ENCODE measurements around the gene RNASE12. TPM values are rescaled to one million over a fixed set of nuclear protein-coding genes. Genes with fewer than 3 reads are reported as not detected.
A peak's percentile ranks its signal among the peaks of the same experiment; 100 is the strongest.
"Not testable (repeated sequence)": the region's sequence is repeated elsewhere in the genome, so short reads cannot be mapped to it uniquely, and the experiment has no call there.

The RNASE12 gene
- total and polyA plus RNA-seq, 8 donors = not detected

DNA sequence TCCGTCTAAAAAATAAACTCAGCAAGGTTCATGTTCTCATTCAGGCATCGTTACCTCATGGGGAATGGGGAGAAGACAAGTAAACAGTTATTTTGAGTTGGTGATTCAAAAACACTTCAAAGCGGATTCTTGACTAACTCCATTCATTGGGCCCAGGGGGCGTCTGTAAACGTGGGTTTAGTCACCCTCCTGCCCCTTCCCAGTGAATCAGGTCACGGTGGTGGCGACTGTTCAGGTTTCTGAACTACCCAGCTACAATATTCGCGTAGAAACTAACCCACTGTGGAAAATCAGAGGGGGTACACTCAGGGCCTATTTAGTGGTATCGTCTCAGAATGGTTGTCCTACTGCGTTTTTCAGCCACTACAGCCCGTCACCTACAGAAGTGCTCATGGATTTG is 35.1 kb upstream of the RNASE12 start:
- DNase-seq (no peak), ATAC-seq (no peak), FAIRE-seq (no peak)
- H3K4me1 ChIP-seq = peaks cover 0 to 5% (median 2%) of the 10 kb centered on the region in 3 donors
- H3K27ac ChIP-seq = no peak overlapping the region
- H3K4me3 ChIP-seq = no peak overlapping the region
- intact Hi-C loops (cut with DNase I) = no loop called here
- no peaks in the 10 kb centered on the region for H3K9me3 ChIP-seq
- TF ChIP-seq, protein P1, sequence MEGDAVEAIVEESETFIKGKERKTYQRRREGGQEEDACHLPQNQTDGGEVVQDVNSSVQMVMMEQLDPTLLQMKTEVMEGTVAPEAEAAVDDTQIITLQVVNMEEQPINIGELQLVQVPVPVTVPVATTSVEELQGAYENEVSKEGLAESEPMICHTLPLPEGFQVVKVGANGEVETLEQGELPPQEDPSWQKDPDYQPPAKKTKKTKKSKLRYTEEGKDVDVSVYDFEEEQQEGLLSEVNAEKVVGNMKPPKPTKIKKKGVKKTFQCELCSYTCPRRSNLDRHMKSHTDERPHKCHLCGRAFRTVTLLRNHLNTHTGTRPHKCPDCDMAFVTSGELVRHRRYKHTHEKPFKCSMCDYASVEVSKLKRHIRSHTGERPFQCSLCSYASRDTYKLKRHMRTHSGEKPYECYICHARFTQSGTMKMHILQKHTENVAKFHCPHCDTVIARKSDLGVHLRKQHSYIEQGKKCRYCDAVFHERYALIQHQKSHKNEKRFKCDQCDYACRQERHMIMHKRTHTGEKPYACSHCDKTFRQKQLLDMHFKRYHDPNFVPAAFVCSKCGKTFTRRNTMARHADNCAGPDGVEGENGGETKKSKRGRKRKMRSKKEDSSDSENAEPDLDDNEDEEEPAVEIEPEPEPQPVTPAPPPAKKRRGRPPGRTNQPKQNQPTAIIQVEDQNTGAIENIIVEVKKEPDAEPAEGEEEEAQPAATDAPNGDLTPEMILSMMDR (IDR thresholded peaks at IDR 0.05) = no peak
- H3K36me3 ChIP-seq = no peaks in the 10 kb centered on the region
- WGBS, 2 donors = 24 to 27% methylated on average over 12 of the region's 12 CpGs
- no peaks in the 10 kb centered on the region for H3K27me3 ChIP-seq

DNA sequence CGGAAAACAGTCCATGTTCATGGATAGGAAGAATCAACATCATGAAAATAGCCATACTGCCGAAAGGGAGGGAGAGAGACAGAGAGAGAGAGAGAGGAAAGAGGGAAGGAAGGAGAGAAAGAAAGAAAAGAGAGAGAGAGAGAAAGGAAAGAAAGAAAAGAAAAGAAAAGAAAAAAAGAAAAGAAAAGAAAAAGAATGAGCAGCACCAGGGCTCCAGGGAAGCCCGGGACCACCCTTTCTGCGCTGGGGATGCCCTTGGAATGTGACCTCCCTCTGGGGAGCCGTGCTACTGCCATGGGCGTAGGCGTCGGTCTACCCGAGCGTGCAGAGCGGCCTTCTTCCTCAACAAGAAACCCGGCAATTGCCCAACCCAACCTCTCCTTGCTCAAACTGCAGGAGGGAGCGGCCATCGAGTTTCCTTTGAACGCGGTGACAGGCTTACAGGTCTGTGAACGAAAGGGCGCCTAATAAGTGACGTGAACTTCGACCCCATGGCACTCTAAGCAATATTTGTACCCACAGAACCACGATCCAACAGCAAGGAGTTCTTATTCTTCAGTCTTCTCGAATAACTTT is 33.4 kb upstream of the RNASE12 start:
- Histone ChIP-seq H3K9me3 (no peaks in the 10 kb centered on the region), H3K27me3 (no peaks in the 10 kb centered on the region), H3K4me3 (peak overlapping the region in 1 of 4 donors; percentile 30), H3K36me3 (no peaks in the 10 kb centered on the region), H3K27ac (no peak overlapping the region), H3K4me1 (peaks cover 0 to 7% (median 0%) of the 10 kb centered on the region in 3 donors)
- peak in 2 of 6 donors; percentile 35 to 45 for DNase-seq
- TF ChIP-seq, protein P1 (IDR thresholded peaks at IDR 0.05) = no peak
- WGBS, 2 donors = 13 to 18% methylated on average over 22 of the region's 22 CpGs
- ATAC-seq = peak; percentile 43 to 75 (median 58)
- FAIRE-seq = no peak
- intact Hi-C loops (cut with DNase I) = no loop called here

DNA sequence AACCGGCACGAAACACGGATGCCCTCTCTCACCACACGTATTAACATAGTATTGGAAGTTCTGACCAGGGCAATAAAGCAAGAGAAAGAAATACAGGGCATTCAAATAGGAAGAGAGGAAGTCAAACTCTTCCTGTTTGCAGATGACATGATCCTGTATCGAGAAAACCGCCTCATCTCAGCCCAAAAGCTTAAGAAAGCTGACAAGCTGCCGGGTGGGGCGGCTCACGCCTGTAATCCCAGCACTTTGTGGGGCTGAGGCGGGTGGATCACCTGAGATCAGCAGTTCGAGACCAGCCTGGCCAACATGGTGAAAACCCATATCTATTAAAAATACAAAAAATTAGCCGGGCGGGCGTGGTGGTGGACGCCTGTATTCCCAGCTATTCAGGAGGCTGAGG is 32.6 kb upstream of the RNASE12 start:
- DNase-seq = no peak
- Histone ChIP-seq H3K4me1 (peaks cover 0 to 7% (median 0%) of the 10 kb centered on the region in 3 donors), H3K9me3 (no peaks in the 10 kb centered on the region), H3K36me3 (no peaks in the 10 kb centered on the region), H3K4me3 (no peak overlapping the region), H3K27ac (no peak overlapping the region), H3K27me3 (no peaks in the 10 kb centered on the region)
- intact Hi-C loops (cut with DNase I) = no loop called here
- TF ChIP-seq, protein P1 (IDR thresholded peaks at IDR 0.05) = no peak
- WGBS, 2 donors = 52 to 73% methylated on average over 15 of the region's 15 CpGs
- ATAC-seq = no peak
- no peak for FAIRE-seq

DNA sequence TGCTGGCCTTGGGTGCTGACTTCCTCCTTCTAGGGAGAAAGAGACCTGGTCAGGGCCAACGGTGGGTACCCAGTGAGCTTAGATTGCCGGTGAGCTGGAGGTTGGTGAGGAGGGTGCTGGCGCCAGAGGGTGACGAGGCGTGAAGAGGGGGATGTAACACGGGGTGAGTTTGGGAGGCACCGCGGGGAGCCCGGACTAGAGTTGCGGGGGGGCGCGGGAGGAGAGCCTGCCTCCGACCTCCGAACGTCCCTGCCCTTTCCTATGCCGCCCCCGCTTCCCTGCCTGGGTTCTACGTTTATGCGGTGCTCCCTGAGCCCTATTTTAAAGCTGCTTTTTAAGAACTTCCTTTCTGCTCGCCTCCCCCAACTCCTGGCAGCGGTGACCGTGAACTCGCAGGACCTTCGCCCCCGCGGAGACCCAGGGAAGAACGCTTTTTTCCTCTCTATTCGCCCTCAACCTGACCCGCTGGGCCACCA is 31.7 kb upstream of the RNASE12 start:
- DNase-seq (no peak), FAIRE-seq (no peak), ATAC-seq (no peak)
- Histone ChIP-seq H3K4me3 (no peak overlapping the region), H3K9me3 (no peaks in the 10 kb centered on the region), H3K4me1 (peaks cover 0 to 7% (median 0%) of the 10 kb centered on the region in 3 donors), H3K36me3 (no peaks in the 10 kb centered on the region), H3K27ac (no peak overlapping the region), H3K27me3 (no peaks in the 10 kb centered on the region)
- 36 to 37% methylated on average over 29 of the region's 29 CpGs for WGBS, 2 donors
- intact Hi-C loops (cut with DNase I) = no loop called here
- TF ChIP-seq, protein P1 (IDR thresholded peaks at IDR 0.05) = no peak

DNA sequence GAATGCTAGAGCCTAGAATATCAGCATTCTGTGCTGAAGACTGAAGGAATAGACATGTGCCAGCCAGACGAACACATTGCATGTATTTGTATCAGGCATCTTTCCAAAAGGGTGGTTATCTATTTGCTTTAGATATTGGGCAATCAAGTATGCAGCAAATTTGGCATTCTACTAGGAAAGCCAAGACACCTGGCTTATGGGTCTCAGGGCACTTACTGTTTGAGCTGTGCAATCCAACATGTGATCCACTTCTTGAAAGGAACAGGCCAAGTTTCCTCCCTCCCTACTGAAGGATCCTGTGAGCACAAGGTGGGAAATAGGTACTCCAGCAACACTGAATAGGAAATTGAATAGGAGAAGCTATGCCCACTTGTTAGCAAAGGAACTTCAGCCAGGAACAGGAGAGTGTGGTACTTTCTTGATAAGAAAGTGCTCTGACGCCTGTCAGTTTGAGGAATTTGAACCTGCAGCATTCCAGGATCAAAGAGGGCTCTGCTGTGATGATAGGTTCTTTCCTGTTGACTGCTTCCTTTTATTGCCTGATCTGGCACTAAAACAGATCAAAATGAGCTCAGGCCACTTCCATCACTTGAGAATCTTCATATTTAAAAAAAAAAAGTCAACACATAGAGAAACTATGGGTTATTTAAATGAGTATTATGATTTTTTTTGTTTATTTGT is 29.8 kb upstream of the RNASE12 start:
- DNase-seq = no peak
- TF ChIP-seq, protein P1 (IDR thresholded peaks at IDR 0.05) = no peak
- Histone ChIP-seq H3K9me3 (no peaks in the 10 kb centered on the region), H3K27me3 (no peaks in the 10 kb centered on the region), H3K4me1 (peaks cover 0 to 7% (median 0%) of the 10 kb centered on the region in 3 donors), H3K27ac (no peak overlapping the region), H3K36me3 (no peaks in the 10 kb centered on the region), H3K4me3 (no peak overlapping the region)
- 14 to 16% methylated on average over 2 of the region's 2 CpGs for WGBS, 2 donors
- peak in 3 of 4 donors; percentile 31 to 62 (median 55) for ATAC-seq
- intact Hi-C loops (cut with DNase I) = no loop called here
- no peak for FAIRE-seq

DNA sequence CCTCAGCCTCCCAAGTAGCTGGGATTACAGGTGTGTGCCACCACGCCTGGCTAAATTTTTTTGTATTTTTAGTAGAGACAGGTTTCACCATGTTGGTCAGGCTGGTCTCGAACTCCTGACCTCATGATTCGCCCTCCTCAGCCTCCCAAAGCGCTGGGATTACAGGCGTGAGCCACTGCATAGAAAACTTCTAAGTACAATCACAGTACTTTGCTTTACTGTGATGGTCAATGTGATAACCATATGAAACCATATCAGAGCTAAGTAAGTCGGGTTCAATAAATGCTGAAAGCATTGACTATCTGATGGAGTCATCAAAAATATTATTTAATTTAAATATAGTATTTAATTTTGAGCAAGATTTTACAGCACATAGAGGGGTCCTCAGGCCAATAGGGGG is 28.5 kb upstream of the RNASE12 start:
- not testable (repeated sequence) for H3K9me3 ChIP-seq, H3K4me3 ChIP-seq, H3K36me3 ChIP-seq, H3K27me3 ChIP-seq, ATAC-seq, DNase-seq, H3K27ac ChIP-seq, FAIRE-seq, H3K4me1 ChIP-seq
- intact Hi-C loops (cut with DNase I) = loop anchor here in 1 of 3 donors (10.0 kb wide), 1 partner anchor 65 kb away; the partner anchor contains the start of genes ANG and RNASE4
- WGBS, 2 donors = 67 to 80% methylated on average over 6 of the region's 6 CpGs
